NCI-H748 treated with DMSO at 0.1 percent for 48 hours (cell line): ENCODE data around the gene CFP.

Source experiments
- DNase-seq: peaks from one replicate; lab custom pipeline; 2025; lab: John Stamatoyannopoulos, UW

The CFP gene

DNA sequence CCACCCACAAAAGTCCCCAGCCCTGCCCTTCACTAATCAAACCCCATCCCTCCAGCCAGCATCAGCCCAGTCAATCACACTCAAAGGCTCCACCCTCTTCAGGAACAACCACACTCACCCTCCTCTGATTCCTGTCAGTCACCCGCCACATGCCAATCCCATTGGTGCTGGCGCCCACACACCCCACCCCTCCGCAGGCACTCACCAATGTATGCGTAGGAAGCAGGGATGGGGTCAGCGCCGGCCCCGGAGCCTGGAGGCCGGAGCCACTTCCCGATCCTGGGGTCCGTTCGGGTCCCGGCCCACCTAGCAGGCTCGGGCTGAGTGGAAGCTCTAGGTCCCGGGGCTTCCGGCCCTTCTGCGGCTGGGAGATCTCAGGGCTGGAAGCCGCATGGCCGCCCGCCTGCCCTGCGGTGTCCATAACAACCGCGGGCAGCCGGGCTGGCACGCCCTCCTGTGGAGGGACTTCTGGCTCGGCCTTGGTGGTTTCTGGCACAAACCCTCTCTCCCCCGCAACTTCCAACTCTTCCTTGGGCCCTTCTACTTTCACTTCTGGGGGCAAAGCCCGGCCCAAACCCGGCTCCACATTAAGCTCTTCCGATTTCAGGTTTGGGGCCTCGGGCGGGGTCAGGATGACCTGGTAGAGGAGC, 7.9 kb upstream of the CFP start:
- DNase-seq = no peak

GRCh38 chrX:47634871-47635575, 5.3 kb upstream of the CFP start:
- DNase-seq = no peak

GRCh38 chrX:47633689-47634590, 4.2 kb upstream of the CFP start:
- DNase-seq = no peak

DNA sequence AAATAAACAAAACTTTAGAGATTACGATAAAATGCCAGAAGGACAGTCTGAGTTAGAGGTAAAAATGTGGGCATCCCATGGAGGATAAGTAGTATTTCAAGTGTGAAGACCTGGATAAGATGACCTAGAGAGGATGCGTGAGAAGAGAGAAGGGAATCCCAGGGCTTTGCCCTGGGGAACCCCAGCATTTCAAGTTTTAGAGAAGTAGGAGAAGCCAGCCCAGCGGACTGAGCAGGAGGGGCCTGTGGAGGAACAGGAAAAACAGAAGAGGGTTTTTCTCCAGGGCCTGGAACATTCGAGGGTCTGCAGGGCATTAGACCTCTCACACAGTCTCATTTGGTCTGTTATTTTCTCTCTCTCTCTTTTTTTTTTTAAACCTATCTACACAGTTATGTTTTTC, 2.9 kb upstream of the CFP start:
- DNase-seq = no peak

- DNase-seq = no peak
Measured at GRCh38 chrX:47631676-47632075, 1.9 kb upstream of the CFP start.

- no peak for DNase-seq
Measured at GRCh38 chrX:47628982-47629381, 748 bp downstream of the CFP start.

- DNase-seq = no peak
Measured at GRCh38 chrX:47625365-47625764, 4.4 kb downstream of the CFP start.

GRCh38 chrX:47623540-47624027, 6.1 kb downstream of the CFP start:
- peak; percentile 61 for DNase-seq

DNA sequence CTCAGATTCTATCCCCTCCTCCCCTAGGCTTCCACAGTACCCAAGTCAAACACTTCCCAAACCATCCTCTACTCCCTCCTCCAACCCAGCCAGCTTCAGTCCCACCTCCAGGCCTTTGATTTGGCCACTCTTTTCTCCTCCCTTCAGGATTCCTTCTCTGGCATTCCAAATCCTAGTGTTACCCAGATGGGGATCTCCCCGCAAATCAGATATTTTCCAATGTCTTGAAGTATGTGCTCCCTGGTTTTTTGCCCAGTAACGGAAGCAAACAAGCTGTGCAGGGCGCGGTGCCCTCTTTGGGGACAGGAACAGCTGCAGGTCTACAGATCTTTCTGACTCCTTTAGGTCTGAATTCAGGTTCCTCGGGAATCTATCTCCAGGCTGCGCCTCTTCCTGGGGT, 7.9 kb downstream of the CFP start:
- no peak for DNase-seq

DNA sequence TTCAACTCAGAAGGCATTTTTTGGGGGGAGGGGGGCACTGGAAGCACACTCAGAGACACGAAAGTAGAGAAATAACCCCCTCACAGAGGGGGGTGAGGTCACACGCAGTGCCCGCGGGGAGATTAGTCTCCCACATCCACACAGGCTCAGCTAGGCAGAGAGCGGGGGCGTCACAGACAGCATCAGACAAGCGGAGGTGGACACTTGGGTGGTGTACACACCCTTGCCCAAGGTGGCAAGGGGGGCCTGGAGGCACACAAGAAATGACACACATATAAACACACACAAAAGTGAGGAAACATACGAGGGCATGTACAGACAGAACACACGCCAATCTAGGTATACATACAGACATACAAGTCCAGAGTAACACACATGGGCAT, 9.4 kb downstream of the CFP start:
- DNase-seq = no peak

- peak; percentile 46 for DNase-seq
Measured at GRCh38 chrX:47619486-47620302, 10.0 kb downstream of the CFP start, which contains the start of gene SYN1. SYN1 (minus strand) TSS chrX:47619857; CDS start chrX:47619728, 129 bp downstream.

DNA sequence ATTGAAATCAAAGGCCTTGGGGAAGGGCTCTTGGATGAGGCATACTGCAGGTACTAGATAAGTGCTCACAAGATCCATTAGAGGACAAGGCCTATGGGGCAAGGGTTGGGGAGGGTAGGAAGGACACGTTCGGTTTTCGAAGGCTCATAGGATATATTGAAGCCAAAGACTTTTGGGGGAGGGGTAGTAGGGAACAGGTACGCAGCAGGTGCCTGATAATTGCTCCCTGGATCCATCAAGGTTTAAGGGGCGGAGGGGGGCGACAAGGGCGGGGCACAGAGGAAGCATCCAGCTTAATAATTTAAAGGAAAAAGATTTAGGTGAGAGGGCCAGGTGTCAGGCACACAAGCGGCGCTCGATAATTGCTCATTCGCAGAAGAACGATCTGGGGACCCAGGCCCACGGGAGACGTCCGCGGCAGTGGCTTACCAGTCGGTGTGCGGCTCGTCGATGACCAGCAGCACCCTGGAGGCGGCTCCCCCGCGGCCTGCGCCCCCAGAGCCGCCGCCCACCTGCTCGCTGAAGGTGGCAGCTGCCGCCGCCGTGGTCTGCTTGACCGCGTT, 10.7 kb downstream of the CFP start:
- DNase-seq = no peak

GRCh38 chrX:47614618-47615017, 15.1 kb downstream of the CFP start:
- no peak for DNase-seq

- DNase-seq = no peak
Measured at GRCh38 chrX:47613082-47613481, 16.6 kb downstream of the CFP start.

GRCh38 chrX:47612418-47612817, 17.3 kb downstream of the CFP start:
- DNase-seq = no peak

GRCh38 chrX:47611926-47612325, 17.8 kb downstream of the CFP start:
- no peak for DNase-seq

DNA sequence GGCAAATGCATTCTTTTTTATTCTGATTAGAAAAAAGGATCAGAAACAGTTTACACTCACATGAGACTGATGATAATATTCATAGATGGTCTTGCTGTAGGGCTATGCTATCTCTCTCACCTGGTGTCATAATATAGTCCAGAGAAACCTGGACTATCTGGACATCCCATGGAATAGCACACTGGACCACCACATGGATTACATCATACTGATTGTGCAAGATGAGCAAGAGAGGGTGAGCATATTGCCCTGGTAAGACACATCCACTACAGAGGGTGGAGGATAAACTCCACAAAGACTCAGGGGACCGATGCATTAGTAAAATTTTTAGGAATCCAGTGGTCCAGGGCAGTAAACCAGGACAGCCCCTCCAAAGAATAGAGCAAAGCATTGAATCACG, 18.2 kb downstream of the CFP start:
- DNase-seq = no peak

DNA sequence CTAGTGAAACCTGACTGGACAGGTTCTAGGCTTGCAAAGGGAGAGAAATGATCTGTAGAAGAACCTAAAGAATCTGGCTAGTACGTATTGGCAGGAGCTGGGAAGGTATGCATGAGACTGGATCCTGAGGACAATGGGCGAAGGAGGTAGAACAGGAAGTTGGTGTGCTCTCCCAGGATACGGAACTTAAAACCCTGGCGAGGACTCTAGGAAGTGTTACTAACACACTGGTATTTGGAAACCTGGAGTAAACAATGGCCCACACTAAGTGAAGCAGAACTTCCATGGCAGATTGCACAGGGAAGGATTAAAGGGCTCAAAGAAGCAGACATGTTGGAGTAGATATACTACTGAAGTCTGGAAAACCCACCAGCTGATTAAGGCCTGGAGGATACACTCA, 19.2 kb downstream of the CFP start:
- no peak for DNase-seq

- no peak for DNase-seq
Measured at GRCh38 chrX:47608130-47608810, 21.5 kb downstream of the CFP start.

DNA sequence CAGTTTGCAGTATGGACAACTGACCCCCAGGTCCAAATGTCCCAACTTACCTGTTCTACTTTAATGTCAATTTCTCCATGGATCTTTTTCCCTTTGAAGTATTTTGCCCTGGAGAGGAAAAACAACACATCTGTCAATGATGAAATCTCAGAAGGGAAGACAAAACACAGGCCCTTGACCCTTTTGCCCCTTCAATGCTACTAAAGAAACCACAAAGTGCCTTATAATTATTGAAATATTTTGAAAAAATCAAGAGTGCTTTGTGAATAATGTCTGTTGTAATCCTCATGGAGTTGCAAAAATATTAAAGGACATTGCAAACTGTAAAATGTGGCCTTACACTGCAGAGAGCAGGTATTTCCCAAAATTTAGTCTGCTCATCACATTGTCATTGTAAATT, 22.6 kb downstream of the CFP start:
- DNase-seq = no peak

GRCh38 chrX:47605024-47605423, 24.7 kb downstream of the CFP start:
- no peak for DNase-seq
